ENCODE data around the gene OPN1LW. TPM values are rescaled to one million over a fixed set of nuclear protein-coding genes. Genes with fewer than 3 reads are reported as not detected.

Gene OPN1LW
- total and polyA plus RNA-seq, 2 of the 8 experiments (the other 6 are each of a cell fraction or from before 2014, with no cell fraction given): not detected

DNA sequence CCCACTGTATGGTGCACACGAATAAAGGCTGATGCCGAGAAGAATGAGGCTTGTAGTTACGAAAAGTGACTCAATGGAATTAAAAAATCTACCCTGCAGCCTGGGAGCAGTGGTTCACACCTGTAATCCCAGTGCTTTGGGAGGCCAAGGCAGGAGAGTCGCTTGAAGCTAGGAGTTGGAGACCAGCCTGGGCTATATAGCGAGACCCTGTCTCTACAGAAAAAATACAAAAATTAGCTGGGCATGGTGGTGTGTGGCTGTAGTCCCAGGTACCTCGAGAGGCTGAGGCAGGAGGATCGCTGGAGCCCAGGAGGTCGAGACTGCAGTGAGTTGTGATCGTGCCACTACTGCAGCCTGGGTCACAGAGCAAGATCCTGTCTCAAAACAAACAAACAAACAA lies 11.7 kb upstream of the OPN1LW start (continued):
- TF ChIP-seq, protein P1, sequence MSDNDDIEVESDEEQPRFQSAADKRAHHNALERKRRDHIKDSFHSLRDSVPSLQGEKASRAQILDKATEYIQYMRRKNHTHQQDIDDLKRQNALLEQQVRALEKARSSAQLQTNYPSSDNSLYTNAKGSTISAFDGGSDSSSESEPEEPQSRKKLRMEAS (IDR thresholded peaks at IDR 0.05): no peak

Measured in H1 (cell line).